ENCODE results near the gene ABHD5.

DNA sequence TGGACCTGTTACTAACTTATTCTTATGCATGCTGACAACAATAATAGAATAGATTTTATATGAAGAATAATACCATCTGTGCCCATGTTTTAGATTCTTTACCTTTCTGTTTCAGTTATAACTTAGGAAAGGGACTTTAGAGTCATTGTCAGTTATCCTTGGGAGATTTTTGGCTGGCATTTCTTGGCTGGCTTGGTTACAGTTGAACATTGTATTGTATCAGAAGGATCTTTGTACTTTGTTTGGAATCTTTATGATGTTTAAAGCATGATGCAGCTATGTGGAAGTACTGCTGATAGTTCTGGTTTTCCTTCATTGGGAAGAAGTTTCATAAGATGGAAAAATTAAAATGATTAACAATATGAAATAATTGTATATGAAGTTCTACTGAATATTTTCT, 19.9 kb downstream of the ABHD5 start:
- TF ChIP-seq POLR2AphosphoS5 (IDR thresholded peaks at IDR 0.05; ENCODE audit: low read depth, low read length), result no peak
- TF ChIP-seq REST (IDR thresholded peaks at IDR 0.05; ENCODE audit: insufficient read depth in 1 of 2, low read depth in 2 of 2, low read length in 2 of 2), result no peak

All from PFSK-1 (cell line).